ENCODE measurements around the gene GAL.

The GAL gene

GRCh38 chr11:68721075-68721474 lies 36.7 kb downstream of the GAL start:
- H3K27me3 ChIP-seq (ENCODE audit: insufficient read depth, poor library complexity, severe bottlenecking), result no peaks in the 10 kb centered on the region
- no peak overlapping the region for H3K27ac ChIP-seq (replicated peaks)
- TF ChIP-seq CTCF (IDR thresholded peaks at IDR 0.05; ENCODE audit: insufficient read depth, low read length), result no peak
- no peak for TF ChIP-seq GABPA (IDR thresholded peaks at IDR 0.05; ENCODE audit: low read depth)
- TF ChIP-seq SPI1 (IDR thresholded peaks at IDR 0.05; ENCODE audit: borderline replicate concordance, low read depth), result no peak
- TF ChIP-seq, protein P1, sequence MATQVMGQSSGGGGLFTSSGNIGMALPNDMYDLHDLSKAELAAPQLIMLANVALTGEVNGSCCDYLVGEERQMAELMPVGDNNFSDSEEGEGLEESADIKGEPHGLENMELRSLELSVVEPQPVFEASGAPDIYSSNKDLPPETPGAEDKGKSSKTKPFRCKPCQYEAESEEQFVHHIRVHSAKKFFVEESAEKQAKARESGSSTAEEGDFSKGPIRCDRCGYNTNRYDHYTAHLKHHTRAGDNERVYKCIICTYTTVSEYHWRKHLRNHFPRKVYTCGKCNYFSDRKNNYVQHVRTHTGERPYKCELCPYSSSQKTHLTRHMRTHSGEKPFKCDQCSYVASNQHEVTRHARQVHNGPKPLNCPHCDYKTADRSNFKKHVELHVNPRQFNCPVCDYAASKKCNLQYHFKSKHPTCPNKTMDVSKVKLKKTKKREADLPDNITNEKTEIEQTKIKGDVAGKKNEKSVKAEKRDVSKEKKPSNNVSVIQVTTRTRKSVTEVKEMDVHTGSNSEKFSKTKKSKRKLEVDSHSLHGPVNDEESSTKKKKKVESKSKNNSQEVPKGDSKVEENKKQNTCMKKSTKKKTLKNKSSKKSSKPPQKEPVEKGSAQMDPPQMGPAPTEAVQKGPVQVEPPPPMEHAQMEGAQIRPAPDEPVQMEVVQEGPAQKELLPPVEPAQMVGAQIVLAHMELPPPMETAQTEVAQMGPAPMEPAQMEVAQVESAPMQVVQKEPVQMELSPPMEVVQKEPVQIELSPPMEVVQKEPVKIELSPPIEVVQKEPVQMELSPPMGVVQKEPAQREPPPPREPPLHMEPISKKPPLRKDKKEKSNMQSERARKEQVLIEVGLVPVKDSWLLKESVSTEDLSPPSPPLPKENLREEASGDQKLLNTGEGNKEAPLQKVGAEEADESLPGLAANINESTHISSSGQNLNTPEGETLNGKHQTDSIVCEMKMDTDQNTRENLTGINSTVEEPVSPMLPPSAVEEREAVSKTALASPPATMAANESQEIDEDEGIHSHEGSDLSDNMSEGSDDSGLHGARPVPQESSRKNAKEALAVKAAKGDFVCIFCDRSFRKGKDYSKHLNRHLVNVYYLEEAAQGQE (IDR thresholded peaks at IDR 0.05; ENCODE audit: insufficient replicate concordance, low read depth), result no peak
- TF ChIP-seq POLR2AphosphoS5 (IDR thresholded peaks at IDR 0.05; ENCODE audit: low read depth), result no peak
- DNase-seq (ENCODE audit: low read depth in 1 of 2, low spot score in 1 of 2), result no peak
- H3K4me3 ChIP-seq (replicated peaks; ENCODE audit: insufficient read depth, low read length), result no peak overlapping the region

GRCh38 chr11:68722143-68722542 lies 37.8 kb downstream of the GAL start:
- Histone ChIP-seq H3K27me3 (ENCODE audit: insufficient read depth, poor library complexity, severe bottlenecking) (no peaks in the 10 kb centered on the region), H3K4me3 (replicated peaks; ENCODE audit: insufficient read depth, low read length) (no peak overlapping the region), H3K27ac (replicated peaks) (no peak overlapping the region)
- DNase-seq (ENCODE audit: low read depth in 1 of 2, low spot score in 1 of 2), result no peak
- TF ChIP-seq SPI1 (IDR thresholded peaks at IDR 0.05; ENCODE audit: borderline replicate concordance, low read depth) (no peak), GABPA (IDR thresholded peaks at IDR 0.05; ENCODE audit: low read depth) (no peak), CTCF (IDR thresholded peaks at IDR 0.05; ENCODE audit: insufficient read depth, low read length) (no peak), POLR2AphosphoS5 (IDR thresholded peaks at IDR 0.05; ENCODE audit: low read depth) (no peak)
- TF ChIP-seq, protein P1 (IDR thresholded peaks at IDR 0.05; ENCODE audit: insufficient replicate concordance, low read depth), result no peak

DNA sequence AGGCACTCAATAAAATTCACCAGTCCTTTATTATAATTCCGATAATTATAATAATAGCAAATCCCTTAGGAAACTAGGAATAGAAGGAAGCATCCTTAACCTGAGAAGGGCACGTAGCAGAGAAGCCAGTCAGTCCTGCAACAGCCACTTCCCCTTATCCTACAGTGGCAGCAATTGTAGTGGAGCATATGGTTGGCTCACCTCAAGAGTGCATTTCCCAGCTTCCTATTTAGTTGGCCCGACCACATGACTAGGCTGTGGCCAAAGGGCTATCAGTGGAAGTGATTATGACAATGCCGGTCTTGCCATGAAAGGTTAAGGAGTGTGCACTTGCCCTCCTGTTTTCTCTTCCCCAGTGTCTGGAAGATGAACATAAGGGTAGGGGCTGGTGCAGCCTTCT lies 39.9 kb downstream of the GAL start:
- Histone ChIP-seq H3K27me3 (ENCODE audit: insufficient read depth, poor library complexity, severe bottlenecking) (no peaks in the 10 kb centered on the region), H3K4me3 (replicated peaks; ENCODE audit: insufficient read depth, low read length) (no peak overlapping the region), H3K27ac (replicated peaks) (no peak overlapping the region)
- peak; percentile 55 to 85 for DNase-seq (ENCODE audit: low read depth in 1 of 2, low spot score in 1 of 2)
- TF ChIP-seq POLR2AphosphoS5 (IDR thresholded peaks at IDR 0.05; ENCODE audit: low read depth) (0 out of 2 replicates have a peak, but pooled peaks have one; percentile 31), CTCF (IDR thresholded peaks at IDR 0.05; ENCODE audit: insufficient read depth, low read length) (no peak), SPI1 (IDR thresholded peaks at IDR 0.05; ENCODE audit: borderline replicate concordance, low read depth) (peak; percentile 96), GABPA (IDR thresholded peaks at IDR 0.05; ENCODE audit: low read depth) (no peak)
- TF ChIP-seq, protein P1 (IDR thresholded peaks at IDR 0.05; ENCODE audit: insufficient replicate concordance, low read depth), result no peak

Data from HL-60 (cell line).